ENCODE results near the gene CTTN.
"Not testable (repeated sequence)": the region's sequence is repeated elsewhere in the genome, so short reads cannot be mapped to it uniquely, and the experiment has no call there.

Gene CTTN

DNA sequence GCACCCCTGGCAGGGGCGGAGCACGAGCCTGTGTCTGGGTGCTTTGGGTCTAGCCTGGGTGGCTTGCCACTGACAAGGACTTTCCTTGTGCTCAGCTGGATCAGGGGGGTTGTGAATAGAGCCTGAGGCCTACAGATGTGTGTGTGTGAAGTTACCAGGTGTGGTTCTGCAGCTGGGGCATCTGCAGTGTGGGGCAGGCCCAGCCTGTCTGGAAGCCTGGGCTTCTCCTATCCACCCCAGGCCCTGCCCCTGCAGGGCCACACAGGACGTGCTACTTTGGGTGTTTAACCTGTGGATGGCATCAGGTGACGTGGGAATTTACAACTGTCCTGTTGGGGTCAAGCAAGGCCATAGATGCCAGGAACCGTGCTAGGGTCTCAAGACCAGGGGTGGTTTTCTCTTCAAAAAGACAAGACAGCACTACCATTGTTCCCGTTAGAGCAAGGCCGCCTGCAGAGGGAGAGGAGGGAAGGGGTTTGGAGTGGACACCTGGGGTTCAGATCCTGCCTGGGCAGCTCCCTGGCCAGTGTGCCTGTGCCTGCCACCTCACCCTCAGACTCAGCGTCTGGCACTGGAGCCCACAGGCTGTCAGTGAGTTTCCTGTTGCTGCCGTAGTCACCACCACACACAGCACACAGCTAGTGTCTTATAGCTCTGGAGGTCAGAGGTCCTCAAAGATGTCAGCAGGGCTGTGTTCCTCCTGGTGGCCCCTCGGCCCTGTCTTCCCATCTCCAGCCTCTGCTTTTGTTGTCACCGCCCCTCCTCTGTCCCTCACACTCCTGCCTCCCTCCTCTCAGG, 31.6 kb downstream of the CTTN start:
- no peak for DNase-seq (ENCODE audit: low read depth)

- no peak for DNase-seq (ENCODE audit: low read depth)
These were observed 32.6 kb downstream of the CTTN start for GRCh38 chr11:70430671-70431574.

DNA sequence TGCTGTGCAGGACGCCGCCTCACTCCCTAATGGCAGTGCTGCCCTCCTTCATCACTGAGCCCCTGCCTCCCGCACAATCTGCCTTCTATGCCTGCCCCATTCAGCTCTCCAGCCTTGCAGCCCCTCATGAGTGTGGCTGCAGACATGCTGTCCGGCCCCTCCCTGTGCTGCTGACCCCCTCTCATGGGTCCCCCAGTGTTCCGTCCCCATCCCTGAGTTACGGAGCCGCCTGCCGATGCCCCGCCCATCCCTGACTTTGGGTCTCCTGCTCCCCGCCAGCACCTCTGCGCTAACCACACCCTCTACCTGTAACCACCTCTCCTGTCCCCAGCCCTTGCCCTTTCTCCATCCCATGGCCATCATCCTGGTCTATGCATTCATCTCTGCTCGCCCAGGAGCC, 33.3 kb downstream of the CTTN start:
- no peak for DNase-seq (ENCODE audit: low read depth)

DNA sequence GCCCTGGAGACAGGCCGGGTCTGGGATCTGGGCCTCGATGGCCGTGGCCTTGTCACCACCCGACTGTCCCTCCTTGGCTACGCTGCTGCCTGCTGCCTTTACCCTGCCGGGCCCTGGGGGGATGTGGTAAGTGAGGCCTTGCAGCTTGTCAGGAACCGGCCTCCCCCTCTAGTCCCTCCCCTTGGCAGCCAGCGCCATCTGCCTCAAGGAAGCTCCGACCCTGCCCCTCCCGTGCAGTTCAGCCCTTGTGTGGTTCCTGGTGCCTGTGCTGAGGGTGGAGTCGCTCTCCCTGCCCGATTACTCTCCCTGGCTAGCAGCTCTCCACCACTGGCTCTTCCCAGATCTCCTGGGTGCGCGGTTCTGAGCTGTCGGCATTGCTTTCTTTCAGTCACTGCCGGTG, 33.7 kb downstream of the CTTN start:
- DNase-seq (ENCODE audit: low read depth) = no peak

GRCh38 chr11:70432580-70432979, 34.3 kb downstream of the CTTN start:
- DNase-seq (ENCODE audit: low read depth) = no peak

GRCh38 chr11:70433038-70433437, 34.7 kb downstream of the CTTN start:
- no peak for DNase-seq (ENCODE audit: low read depth)

- DNase-seq (ENCODE audit: low read depth) = no peak
These were observed 35.2 kb downstream of the CTTN start for GRCh38 chr11:70433526-70433925.

- no peak for DNase-seq (ENCODE audit: low read depth)
These were observed 35.9 kb downstream of the CTTN start for GRCh38 chr11:70433966-70434812.

GRCh38 chr11:70434813-70435278, 36.5 kb downstream of the CTTN start:
- no peak for DNase-seq (ENCODE audit: low read depth)

DNA sequence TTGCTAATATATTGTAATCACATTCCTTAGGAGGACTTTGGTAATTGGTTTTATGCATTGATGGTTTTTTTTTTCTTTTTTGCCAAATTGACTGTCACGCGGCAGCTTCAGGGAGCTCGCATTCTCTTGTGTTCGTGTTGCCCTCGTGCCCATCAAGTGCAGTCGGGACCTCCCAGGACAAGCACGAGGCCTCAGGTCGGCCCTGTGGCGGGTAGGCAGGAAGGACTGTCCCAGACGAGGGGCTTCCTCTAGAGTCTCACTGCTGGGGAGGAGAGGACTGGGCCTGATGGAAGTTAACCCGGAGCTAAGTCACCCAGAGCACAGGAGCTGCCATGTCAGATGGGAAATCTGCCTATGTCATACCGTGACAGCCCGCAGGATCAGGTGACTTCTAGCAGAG, 37.0 kb downstream of the CTTN start:
- DNase-seq (ENCODE audit: low read depth) = no peak

DNA sequence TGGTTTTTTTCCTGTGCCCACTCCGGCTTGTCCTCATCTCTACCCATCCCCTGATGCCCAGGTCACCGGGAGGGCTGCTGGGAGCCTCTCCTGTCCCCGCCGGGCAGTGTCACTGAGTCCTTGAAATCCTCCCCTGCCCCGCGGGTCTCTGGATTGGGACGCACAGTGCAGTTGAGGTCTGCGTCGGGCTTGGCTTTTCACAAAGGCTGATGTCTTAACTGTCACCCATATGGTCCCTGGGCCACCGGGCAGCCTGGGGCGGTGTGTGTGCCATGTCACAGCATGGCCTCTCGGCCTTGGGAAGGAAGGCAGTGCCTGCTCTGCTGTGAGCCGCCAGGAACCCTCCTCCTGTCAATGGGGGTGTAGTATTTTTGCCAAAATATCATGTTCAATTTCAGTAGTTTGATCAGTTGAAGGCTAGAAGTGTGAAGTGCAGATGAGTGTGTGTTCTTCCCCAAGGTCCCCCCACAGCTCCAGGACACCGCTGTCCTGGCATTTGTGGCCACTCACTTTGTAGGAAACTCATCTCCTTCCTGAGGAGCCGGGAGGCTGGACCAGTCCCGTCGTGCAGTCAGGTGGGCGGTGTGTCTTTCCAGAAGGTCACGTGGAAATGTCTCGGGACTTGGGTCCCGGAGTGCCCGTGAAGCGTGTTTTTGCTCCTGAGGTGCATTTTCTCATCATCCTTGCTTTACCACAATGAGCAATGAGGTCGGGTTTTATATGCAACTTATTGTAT, 37.6 kb downstream of the CTTN start:
- DNase-seq (ENCODE audit: low read depth) = no peak

GRCh38 chr11:70436501-70436860, 38.2 kb downstream of the CTTN start:
- DNase-seq (ENCODE audit: low read depth) = no peak

DNA sequence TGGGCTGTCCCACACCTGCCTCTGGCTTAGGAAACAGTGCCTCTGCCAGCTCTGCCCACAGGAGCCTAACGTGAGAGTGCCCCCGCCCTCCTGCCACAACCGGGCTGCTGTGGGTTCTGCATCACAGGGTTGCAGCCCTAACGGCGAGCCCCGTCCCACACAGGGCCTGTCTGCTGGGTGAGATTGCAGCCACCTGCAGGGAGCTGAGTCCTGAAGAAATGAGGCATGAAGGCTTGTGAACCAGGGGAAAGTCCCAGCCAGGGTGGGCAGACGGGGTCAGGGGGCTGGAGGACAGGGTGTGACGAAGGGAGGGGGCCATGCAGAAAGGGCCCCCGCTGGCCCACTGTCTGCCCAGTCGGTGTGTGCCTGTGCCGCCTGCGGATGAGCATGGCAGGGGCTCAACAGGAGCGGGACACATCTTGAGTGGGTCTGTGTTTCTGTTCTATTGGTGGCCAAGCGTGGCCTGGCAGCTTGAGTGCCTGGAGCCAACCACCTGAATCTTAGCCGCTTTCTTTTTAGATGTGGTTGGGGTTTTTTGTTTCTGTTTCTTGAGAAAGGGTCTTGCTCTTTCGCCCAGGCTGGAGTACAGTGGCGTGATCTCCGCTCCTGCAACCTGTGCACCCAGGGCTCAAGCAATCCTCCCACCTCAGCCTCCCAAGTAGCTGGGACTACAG, 38.9 kb downstream of the CTTN start:
- no peak for DNase-seq (ENCODE audit: low read depth)

GRCh38 chr11:70440206-70440605, 41.9 kb downstream of the CTTN start:
- DNase-seq (ENCODE audit: low read depth) = no peak

GRCh38 chr11:70443773-70444030, 45.4 kb downstream of the CTTN start:
- DNase-seq (ENCODE audit: low read depth) = no peak

DNA sequence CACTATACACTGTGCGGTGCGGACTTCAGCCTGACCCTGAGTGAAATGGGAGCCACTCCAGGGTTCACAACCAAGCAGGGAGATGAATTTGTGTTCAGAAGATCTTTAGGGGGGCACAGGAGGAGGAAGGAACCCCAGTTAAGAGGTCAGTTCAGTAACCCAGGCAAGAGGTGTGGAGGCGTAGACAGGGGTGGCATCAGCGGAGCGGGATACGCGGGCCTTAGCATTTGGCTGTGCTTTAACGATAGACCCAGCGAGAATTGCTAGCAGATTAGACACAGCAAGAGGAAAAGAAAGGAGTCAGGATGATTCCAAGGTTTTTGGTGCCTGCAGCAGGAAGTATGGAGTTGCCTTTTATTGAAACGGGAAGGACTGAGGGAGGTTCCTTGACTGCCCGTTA, 46.8 kb downstream of the CTTN start:
- no peak for DNase-seq (ENCODE audit: low read depth)

- DNase-seq (ENCODE audit: low read depth) = no peak
These were observed 47.3 kb downstream of the CTTN start for GRCh38 chr11:70445605-70446004.

GRCh38 chr11:70448983-70449567, 50.7 kb downstream of the CTTN start:
- no peak for DNase-seq (ENCODE audit: low read depth)

DNA sequence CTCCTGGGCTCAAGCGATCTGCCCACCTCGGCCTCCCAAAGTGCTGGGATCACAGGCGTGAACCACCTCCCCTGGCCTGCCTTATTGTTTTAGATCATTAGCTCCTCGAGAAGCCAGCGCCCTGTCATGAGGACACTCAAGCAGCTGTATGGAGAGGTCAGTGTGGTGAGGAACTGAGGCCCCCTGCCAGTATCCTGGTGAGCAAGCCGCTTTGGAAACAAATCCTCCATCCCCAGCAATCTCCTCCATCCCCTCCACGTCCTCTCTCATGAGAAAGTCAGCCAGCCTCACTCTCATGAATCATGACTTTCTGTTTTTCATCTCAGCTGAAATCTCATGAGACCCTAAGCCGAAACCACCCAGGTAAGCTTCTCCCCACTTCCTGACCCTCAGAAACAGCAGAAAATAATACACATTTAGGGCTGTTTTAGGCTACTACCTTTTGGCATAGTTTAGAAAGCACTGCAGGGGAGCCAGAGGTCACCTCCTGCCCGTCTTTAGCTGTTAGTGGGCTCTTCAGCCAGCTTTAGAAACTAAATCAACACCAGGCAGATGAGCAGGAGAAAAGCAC, 56.0 kb downstream of the CTTN start:
- DNase-seq (ENCODE audit: low read depth) = no peak

DNA sequence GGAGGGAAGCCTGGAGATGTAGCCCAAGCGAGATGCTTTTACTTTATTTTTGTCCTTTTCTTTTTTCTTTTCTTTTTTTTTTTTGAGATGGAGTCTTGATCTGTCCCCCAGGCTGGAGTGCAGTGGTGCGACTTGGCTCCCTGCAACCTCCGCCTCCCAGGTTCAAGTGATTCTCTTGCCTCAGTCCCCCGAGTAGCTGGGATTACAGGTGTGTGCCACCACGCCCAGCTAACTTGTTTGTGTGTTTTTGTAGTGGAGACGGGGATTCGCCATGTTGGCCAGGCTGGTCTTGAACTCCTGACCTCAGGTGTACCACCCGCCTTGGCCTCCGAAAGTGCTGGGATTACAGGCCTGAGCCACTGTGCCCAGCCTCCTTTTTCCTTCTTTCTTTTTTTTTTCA, 56.5 kb downstream of the CTTN start:
- DNase-seq (ENCODE audit: low read depth) = not testable (repeated sequence)

- DNase-seq (ENCODE audit: low read depth) = no peak
These were observed 57.0 kb downstream of the CTTN start for GRCh38 chr11:70455354-70455753.

Data from non-pigmented ciliary epithelial cell (primary cell).